IPS DF 4.7 (cell line): ENCODE measurements around the gene ZBTB17.
"Not testable (repeated sequence)": the region's sequence is repeated elsewhere in the genome, so short reads cannot be mapped to it uniquely, and the experiment has no call there.

Experiments used
- DNase-seq: peaks from one replicate; pipeline ENCODE4 v3.0.0-alpha.2; 2013; ENCODE audit warnings: low spot score; ENCODE audit errors: extremely low read depth

Gene ZBTB17

GRCh38 chr1:15936025-15936424 is 39.9 kb downstream of the ZBTB17 start:
- no peak for DNase-seq

GRCh38 chr1:15935056-15935950 is 40.6 kb downstream of the ZBTB17 start:
- no peak for DNase-seq

- DNase-seq: no peak
These were observed 41.5 kb downstream of the ZBTB17 start for GRCh38 chr1:15934211-15935055.

GRCh38 chr1:15933684-15934083 is 42.2 kb downstream of the ZBTB17 start:
- DNase-seq: no peak

- no peak for DNase-seq
These were observed 43.3 kb downstream of the ZBTB17 start for GRCh38 chr1:15932612-15933011.

- no peak for DNase-seq
These were observed 44.0 kb downstream of the ZBTB17 start for GRCh38 chr1:15931884-15932283.

- DNase-seq: no peak
These were observed 44.5 kb downstream of the ZBTB17 start for GRCh38 chr1:15931401-15931800.

GRCh38 chr1:15928971-15929965 is 46.6 kb downstream of the ZBTB17 start:
- DNase-seq: no peak

GRCh38 chr1:15926448-15926847 is 49.5 kb downstream of the ZBTB17 start:
- not testable (repeated sequence) for DNase-seq

GRCh38 chr1:15923241-15923640 is 52.7 kb downstream of the ZBTB17 start:
- no peak for DNase-seq

- no peak for DNase-seq
These were observed 56.8 kb downstream of the ZBTB17 start for GRCh38 chr1:15918962-15919715.

GRCh38 chr1:15916916-15917315 is 59.0 kb downstream of the ZBTB17 start:
- DNase-seq: no peak

GRCh38 chr1:15916417-15916816 is 59.5 kb downstream of the ZBTB17 start:
- no peak for DNase-seq

- no peak for DNase-seq
These were observed 59.9 kb downstream of the ZBTB17 start for GRCh38 chr1:15915991-15916390.

- not testable (repeated sequence) for DNase-seq
These were observed 62.3 kb downstream of the ZBTB17 start for GRCh38 chr1:15913607-15914006.

GRCh38 chr1:15911927-15912326 is 64.0 kb downstream of the ZBTB17 start:
- DNase-seq: no peak

- no peak for DNase-seq
These were observed 64.8 kb downstream of the ZBTB17 start for GRCh38 chr1:15911141-15911540.

GRCh38 chr1:15908597-15908996 is 67.3 kb downstream of the ZBTB17 start:
- DNase-seq: no peak

- DNase-seq: no peak
These were observed 73.0 kb downstream of the ZBTB17 start for GRCh38 chr1:15902882-15903281.

- DNase-seq: no peak
These were observed 75.1 kb downstream of the ZBTB17 start for GRCh38 chr1:15900662-15901279.
